ENCODE data around the gene CRISP2.

Gene CRISP2, protein sequence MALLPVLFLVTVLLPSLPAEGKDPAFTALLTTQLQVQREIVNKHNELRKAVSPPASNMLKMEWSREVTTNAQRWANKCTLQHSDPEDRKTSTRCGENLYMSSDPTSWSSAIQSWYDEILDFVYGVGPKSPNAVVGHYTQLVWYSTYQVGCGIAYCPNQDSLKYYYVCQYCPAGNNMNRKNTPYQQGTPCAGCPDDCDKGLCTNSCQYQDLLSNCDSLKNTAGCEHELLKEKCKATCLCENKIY

DNA sequence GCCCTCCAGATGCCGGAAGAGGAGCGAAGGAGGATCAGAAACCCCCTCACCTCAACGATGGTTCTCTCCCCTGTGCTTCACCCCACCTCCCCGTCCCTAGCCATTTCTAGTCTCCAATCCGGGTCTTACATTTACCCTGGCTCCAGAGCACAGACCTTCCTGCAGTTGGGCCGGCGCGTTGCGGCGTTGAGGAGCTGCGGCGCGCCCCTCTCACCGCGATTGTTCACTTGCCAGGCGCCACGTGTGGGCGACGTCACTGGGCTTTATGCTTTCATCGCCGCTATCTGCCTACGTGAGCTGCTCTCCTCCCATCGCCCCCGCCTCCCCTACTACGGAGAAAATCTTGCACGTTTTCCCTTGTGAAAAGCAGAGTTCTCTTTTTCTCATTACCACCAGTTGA lies at the start of gene CRISP2:
TSS of gene CRISP2 (minus strand) at position 198 of the 400 bp plus-strand sequence. CDS start 4,347 bp downstream, outside the sequence.
- no peak within 1 kb of the TSS for H3K4me3 ChIP-seq (replicated peaks in 1 of 2; ENCODE audit: low read depth in 2 of 2, low read length in 2 of 2)
- no peak for TF ChIP-seq CTCF (IDR thresholded peaks at IDR 0.05; ENCODE audit: low read depth, low read length)
- no peak for DNase-seq (ENCODE audit: low read depth in 2 of 2)

GRCh38 chr6:49744259-49744658 lies 30.9 kb upstream of the CRISP2 start, which contains the start of gene CRISP3:
Gene CRISP3 (minus strand): TSS chr6:49744388. CDS start chr6:49744367, 21 bp downstream.
- DNase-seq (ENCODE audit: low read depth in 2 of 2), result no peak
- H3K4me3 ChIP-seq (replicated peaks in 1 of 2; ENCODE audit: low read depth in 2 of 2, low read length in 2 of 2), result no peak within 1 kb of the TSS
- no peak for TF ChIP-seq CTCF (IDR thresholded peaks at IDR 0.05; ENCODE audit: low read depth, low read length)

GRCh38 chr6:49743429-49743828 lies 30.1 kb upstream of the CRISP2 start:
- no peak overlapping the region for H3K4me3 ChIP-seq (replicated peaks in 1 of 2; ENCODE audit: low read depth in 2 of 2, low read length in 2 of 2)
- no peak for TF ChIP-seq CTCF (IDR thresholded peaks at IDR 0.05; ENCODE audit: low read depth, low read length)
- no peak for DNase-seq (ENCODE audit: low read depth in 2 of 2)

DNA sequence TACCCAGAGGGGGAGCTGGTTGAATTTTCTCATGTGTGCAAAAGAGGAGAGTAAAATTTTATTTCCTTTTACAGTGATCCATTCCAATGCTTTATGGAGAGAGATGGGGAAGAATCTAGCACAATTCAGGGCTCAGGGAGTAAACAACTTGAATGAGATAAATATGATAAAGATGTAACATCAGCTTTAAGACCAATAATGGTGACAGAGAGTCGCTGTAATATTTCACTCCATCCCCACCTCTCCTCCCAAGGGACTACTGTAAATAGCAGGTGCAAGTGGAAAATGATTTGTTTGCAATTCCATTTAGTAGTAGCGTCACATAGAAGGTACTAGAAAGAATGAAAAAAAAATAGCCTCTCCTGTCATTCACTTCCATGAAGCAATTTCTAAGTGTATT lies 26.1 kb upstream of the CRISP2 start:
- H3K4me3 ChIP-seq (replicated peaks in 1 of 2; ENCODE audit: low read depth in 2 of 2, low read length in 2 of 2), result no peak overlapping the region
- TF ChIP-seq CTCF (IDR thresholded peaks at IDR 0.05; ENCODE audit: low read depth, low read length), result no peak
- DNase-seq (ENCODE audit: low read depth in 2 of 2), result no peak

DNA sequence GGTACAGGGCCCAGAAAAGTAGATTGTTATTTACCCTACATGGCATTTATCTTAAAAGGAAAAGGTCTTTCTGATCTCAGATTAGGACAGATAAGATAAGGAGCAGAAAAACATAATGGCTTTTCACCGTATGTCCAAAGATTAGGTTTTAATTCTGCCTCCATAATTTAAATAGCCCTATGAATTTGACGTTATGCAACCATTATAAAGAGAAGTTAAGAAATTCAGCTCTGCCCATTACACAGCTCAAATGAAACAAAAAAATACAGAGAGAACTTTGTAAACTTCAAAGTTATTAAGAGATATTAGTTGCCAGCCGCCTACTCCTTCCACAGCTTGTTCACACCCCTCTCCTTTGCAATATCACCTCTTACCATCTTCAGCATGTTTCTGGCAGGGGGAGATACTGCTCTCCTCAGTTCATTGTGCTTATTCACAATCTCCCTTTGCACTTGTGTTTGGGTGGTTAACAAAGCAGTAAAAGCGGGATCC lies 22.7 kb upstream of the CRISP2 start:
- no peak overlapping the region for H3K4me3 ChIP-seq (replicated peaks in 1 of 2; ENCODE audit: low read depth in 2 of 2, low read length in 2 of 2)
- DNase-seq (ENCODE audit: low read depth in 2 of 2), result no peak
- TF ChIP-seq CTCF (IDR thresholded peaks at IDR 0.05; ENCODE audit: low read depth, low read length), result no peak

GRCh38 chr6:49733680-49734079 lies 20.3 kb upstream of the CRISP2 start:
- TF ChIP-seq CTCF (IDR thresholded peaks at IDR 0.05; ENCODE audit: low read depth, low read length), result no peak
- no peak for DNase-seq (ENCODE audit: low read depth in 2 of 2)
- no peak overlapping the region for H3K4me3 ChIP-seq (replicated peaks in 1 of 2; ENCODE audit: low read depth in 2 of 2, low read length in 2 of 2)
